ENCODE results near the gene ADGRV1. TPM values are rescaled to one million over a fixed set of nuclear protein-coding genes. Genes with fewer than 3 reads are reported as not detected.

The ADGRV1 gene
- total RNA-seq, 1 donor from 2014 or later = 0.69 TPM

- TF ChIP-seq CTCF (conservative IDR thresholded peaks at IDR 0.05; ENCODE audit: low read depth, low read length) = peak; percentile 10
- DNase-seq (ENCODE audit: low read depth) = no peak
- no peak overlapping the region for H3K4me3 ChIP-seq (ENCODE audit: low read depth, low read length)
Measured at GRCh38 chr5:90849939-90850338, 291.3 kb downstream of the ADGRV1 start.

GRCh38 chr5:90852531-90852930 lies 293.9 kb downstream of the ADGRV1 start:
- DNase-seq (ENCODE audit: low read depth) = no peak
- no peak for TF ChIP-seq CTCF (conservative IDR thresholded peaks at IDR 0.05; ENCODE audit: low read depth, low read length)
- H3K4me3 ChIP-seq (ENCODE audit: low read depth, low read length) = no peak overlapping the region

DNA sequence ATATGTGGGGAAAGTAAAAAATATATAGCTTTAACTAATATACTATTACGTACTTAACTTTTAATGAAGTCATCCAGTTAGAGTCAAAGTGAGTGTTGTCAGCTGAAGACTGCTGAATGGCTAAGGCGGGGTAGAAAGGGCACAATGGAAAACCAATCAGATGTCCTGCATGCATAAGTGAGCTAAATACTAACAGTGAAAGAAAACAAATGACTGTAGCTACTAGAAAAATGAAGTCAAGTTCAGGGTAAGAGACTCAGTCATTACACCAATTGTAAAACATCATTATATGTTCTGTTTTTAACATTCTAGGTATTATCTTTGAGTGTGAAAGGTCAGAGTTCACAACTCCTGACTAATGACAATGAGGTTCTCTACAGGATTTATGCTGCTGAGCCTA lies 295.2 kb downstream of the ADGRV1 start:
- DNase-seq (ENCODE audit: low read depth) = no peak
- no peak for TF ChIP-seq CTCF (conservative IDR thresholded peaks at IDR 0.05; ENCODE audit: low read depth, low read length)
- H3K4me3 ChIP-seq (ENCODE audit: low read depth, low read length) = no peak overlapping the region

DNA sequence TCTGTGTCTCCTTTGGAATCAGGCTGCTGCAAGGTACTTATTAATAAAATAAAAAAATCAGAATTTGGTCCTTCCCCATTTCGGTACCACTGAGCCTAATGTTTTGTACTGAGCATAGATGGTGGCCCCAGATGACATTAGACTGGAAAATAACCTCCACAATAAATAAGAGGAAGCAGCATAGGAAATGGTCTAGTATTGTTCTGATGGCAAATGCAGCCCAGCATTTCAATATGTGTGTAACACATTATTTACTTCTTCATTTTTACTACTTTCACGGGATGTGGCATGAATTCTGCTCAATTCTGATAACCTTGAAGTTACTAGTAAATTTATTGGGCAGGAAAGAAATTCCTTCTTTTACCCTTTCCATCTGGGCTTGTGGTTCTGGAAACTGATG lies 295.6 kb downstream of the ADGRV1 start:
- no peak for DNase-seq (ENCODE audit: low read depth)

GRCh38 chr5:90855296-90856010 lies 296.9 kb downstream of the ADGRV1 start:
- no peak for DNase-seq (ENCODE audit: low read depth)
- no peak overlapping the region for H3K4me3 ChIP-seq (ENCODE audit: low read depth, low read length)
- TF ChIP-seq CTCF (conservative IDR thresholded peaks at IDR 0.05; ENCODE audit: low read depth, low read length) = no peak

More for the DNA sequence above, 295.6 kb downstream of the ADGRV1 start:
- TF ChIP-seq CTCF (conservative IDR thresholded peaks at IDR 0.05; ENCODE audit: low read depth, low read length) = no peak
- H3K4me3 ChIP-seq (ENCODE audit: low read depth, low read length) = no peak overlapping the region

DNA sequence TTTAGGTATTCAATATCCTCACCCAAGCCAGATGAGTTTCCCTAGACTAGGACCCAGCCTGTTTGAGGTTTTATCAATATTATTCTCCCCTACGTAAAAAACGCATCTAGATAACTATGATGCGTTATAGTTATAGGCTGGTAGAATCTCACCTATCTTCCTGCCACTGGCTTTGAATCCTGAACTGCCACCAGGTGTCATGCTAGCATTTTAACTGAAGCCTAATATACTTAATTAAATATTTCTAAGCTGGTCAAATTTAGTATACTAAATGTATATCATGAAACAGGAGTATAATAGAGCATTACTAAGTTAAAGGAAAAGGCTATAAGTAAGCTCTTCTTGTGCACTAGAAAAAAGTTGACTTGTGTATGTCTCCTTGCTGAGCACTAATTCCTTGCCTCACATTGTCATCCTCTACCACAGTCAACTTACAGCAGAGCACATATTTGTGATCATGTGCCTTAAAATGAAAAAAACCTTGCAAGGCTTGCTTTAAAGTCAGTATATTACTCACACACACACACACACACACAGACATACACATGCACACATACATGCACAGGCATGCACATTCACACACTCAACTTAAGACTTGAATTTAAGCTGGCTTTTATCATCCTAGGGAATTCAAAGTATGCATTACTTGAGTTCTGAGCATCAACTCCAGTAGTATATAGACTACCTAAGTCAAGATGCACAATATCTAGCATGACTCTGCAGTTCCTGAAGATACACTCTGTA lies 303.4 kb downstream of the ADGRV1 start:
- TF ChIP-seq CTCF (conservative IDR thresholded peaks at IDR 0.05; ENCODE audit: low read depth, low read length) = peak; percentile 37
- no peak for DNase-seq (ENCODE audit: low read depth)

More for the DNA sequence above, 303.4 kb downstream of the ADGRV1 start:
- no peak overlapping the region for H3K4me3 ChIP-seq (ENCODE audit: low read depth, low read length)
